GM23338 (cell line): ENCODE data around the gene MPST. TPM values are rescaled to one million over a fixed set of nuclear protein-coding genes. Genes with fewer than 3 reads are reported as not detected.

ENCODE experiments used
- ATAC-seq: fragments of 200-7000 bp; cut with Tn5 transposase; 3 replicates; pipeline ENCODE4 v1.9.1; 2020
- DNase-seq: peaks from one replicate; pipeline ENCODE4 v3.0.0-alpha.2; 2015; ENCODE audit warnings: low spot score
- H2AFZ ChIP-seq: fragments of 200-600 bp; sonication (generic); 2 replicates; pipeline ENCODE4 v1.8.0; 2016; ENCODE audit warnings: antibody characterized with exemption, mild to moderate bottlenecking, moderate library complexity
- H3F3A ChIP-seq: fragments of 200-600 bp; sonication (generic); replicated peaks from 2 replicates; pipeline ENCODE4 v1.8.0; 2017; ENCODE audit warnings: antibody characterized with exemption, mixed run types, low read depth
- H3K27ac ChIP-seq: fragments of 200-600 bp; sonication (generic); 2 replicates; pipeline ENCODE4 v1.6.1; 2016; ENCODE audit warnings: low read depth
- H3K27me3 ChIP-seq: fragments of 200-600 bp; sonication (generic); 2 replicates; pipeline ENCODE4 v1.8.0; 2016; ENCODE audit warnings: mild to moderate bottlenecking, mixed run types, moderate library complexity; ENCODE audit not compliant: insufficient read depth
- H3K36me3 ChIP-seq: fragments of 200-600 bp; sonication (generic); 2 replicates; pipeline ENCODE4 v1.8.0; 2016; ENCODE audit warnings: mild to moderate bottlenecking; ENCODE audit not compliant: insufficient read depth
- H3K4me1 ChIP-seq: fragments of 200-600 bp; sonication (generic); 2 replicates; pipeline ENCODE4 v1.8.0; 2016; ENCODE audit warnings: mild to moderate bottlenecking, moderate library complexity; ENCODE audit not compliant: insufficient read depth
- H3K4me2 ChIP-seq: fragments of 200-600 bp; sonication (generic); 2 replicates; pipeline ENCODE4 v1.7.1; 2017; ENCODE audit warnings: mixed run types
- H3K4me3 ChIP-seq: fragments of 200-600 bp; sonication (generic); 2 replicates; pipeline ENCODE4 v1.6.1; 2016; ENCODE audit warnings: mixed run types
- H3K79me2 ChIP-seq: fragments of 200-600 bp; sonication (generic); replicated peaks from 2 replicates; pipeline ENCODE4 v1.8.0; 2017; ENCODE audit warnings: mild to moderate bottlenecking; ENCODE audit not compliant: insufficient read depth
- H3K9me2 ChIP-seq: fragments of 200-600 bp; sonication (generic); 2 replicates; pipeline ENCODE4 v1.8.0; 2017; ENCODE audit not compliant: insufficient read depth
- H4K20me1 ChIP-seq: fragments of 200-600 bp; sonication (generic); replicated peaks from 2 replicates; pipeline ENCODE4 v1.8.0; 2017; ENCODE audit warnings: mild to moderate bottlenecking; ENCODE audit not compliant: insufficient read depth
- H3K27ac Mint-ChIP-seq: 2 replicates; pipeline ENCODE4 v1.8.0; 2020; ENCODE audit warnings: inconsistent platforms, mild to moderate bottlenecking, moderate library complexity, mixed read lengths
- H3K27me3 Mint-ChIP-seq: 3 replicates; pipeline ENCODE4 v1.8.0; 2022; ENCODE audit warnings: low read depth, mild to moderate bottlenecking, moderate library complexity, mixed read lengths, inconsistent platforms; ENCODE audit not compliant: insufficient read depth, poor library complexity
- H3K36me3 Mint-ChIP-seq: 3 replicates; pipeline ENCODE4 v1.8.0; 2021; ENCODE audit warnings: low read depth, mild to moderate bottlenecking, inconsistent platforms, moderate library complexity, mixed read lengths
- H3K4me1 Mint-ChIP-seq: 3 replicates; pipeline ENCODE4 v1.8.0; 2020; ENCODE audit warnings: mild to moderate bottlenecking, inconsistent platforms, mixed read lengths
- H3K4me3 Mint-ChIP-seq: 3 replicates; pipeline ENCODE4 v1.8.0; 2021; ENCODE audit warnings: moderate library complexity, mild to moderate bottlenecking, inconsistent platforms, mixed read lengths
- H3K9me3 Mint-ChIP-seq: 3 replicates; pipeline ENCODE4 v1.8.0; 2020; ENCODE audit warnings: moderate library complexity, mild to moderate bottlenecking, inconsistent platforms, mixed read lengths
- EZH2 ChIP-seq: fragments of 200-600 bp; sonication (generic); IDR thresholded peaks from one replicate; pipeline ENCODE4 v1.8.0; 2017; ENCODE audit warnings: antibody characterized with exemption, mild to moderate bottlenecking, low read depth; ENCODE audit not compliant: unreplicated experiment
- EZH2phosphoT487 ChIP-seq: fragments of 200-600 bp; sonication (generic); IDR thresholded peaks from one replicate; pipeline ENCODE4 v1.8.1; 2018; ENCODE audit warnings: antibody characterized with exemption; ENCODE audit not compliant: unreplicated experiment
- NANOG ChIP-seq: IDR thresholded peaks from 2 replicates; pipeline ENCODE4 v1.6.1; 2016; ENCODE audit warnings: antibody characterized with exemption, borderline replicate concordance
- REST ChIP-seq: IDR thresholded peaks from one replicate; pipeline ENCODE4 v1.6.1; 2018; ENCODE audit warnings: antibody characterized with exemption; ENCODE audit not compliant: unreplicated experiment
- STAT1 ChIP-seq: IDR thresholded peaks from one replicate; pipeline ENCODE4 v1.6.1; 2016; ENCODE audit warnings: antibody characterized with exemption; ENCODE audit not compliant: unreplicated experiment
- ZNF114 ChIP-seq: fragments of 250-450 bp; sonication (Bioruptor Pico); IDR thresholded peaks from 2 replicates; pipeline ENCODE4 v1.5.0; 2020; ENCODE audit warnings: mild to moderate bottlenecking, moderate library complexity
- ZNF331 ChIP-seq: fragments of 250-450 bp; sonication (Bioruptor Pico); IDR thresholded peaks from 2 replicates; pipeline ENCODE4 v1.5.0; 2020; ENCODE audit warnings: low read depth, mild to moderate bottlenecking, moderate library complexity
- polyA plus RNA-seq: library from polyadenylated mRNA; unstranded; fragments of >200 nt; fragmentation: Nextera tagmentation; extraction: Ambion mirVana; gene quantifications from 2 replicates; pipeline ENCODE4 v1.2.1, GENCODE V29; 2016
- total RNA-seq: library from RNA; depleted of rRNA; stranded (reverse); fragments of >200 nt; shearing (Covaris generic); gene quantifications from 2 replicates; pipeline ENCODE4 v1.2.3, GENCODE V29; 2014
- TF ChIP-seq, protein P1 (sequence below): IDR thresholded peaks from 2 replicates; pipeline ENCODE4 v1.6.1; 2016; ENCODE audit warnings: antibody characterized with exemption

The MPST gene
- total and polyA plus RNA-seq, 2 experiments from 2014 or later: 86.2 to 158 TPM

DNA sequence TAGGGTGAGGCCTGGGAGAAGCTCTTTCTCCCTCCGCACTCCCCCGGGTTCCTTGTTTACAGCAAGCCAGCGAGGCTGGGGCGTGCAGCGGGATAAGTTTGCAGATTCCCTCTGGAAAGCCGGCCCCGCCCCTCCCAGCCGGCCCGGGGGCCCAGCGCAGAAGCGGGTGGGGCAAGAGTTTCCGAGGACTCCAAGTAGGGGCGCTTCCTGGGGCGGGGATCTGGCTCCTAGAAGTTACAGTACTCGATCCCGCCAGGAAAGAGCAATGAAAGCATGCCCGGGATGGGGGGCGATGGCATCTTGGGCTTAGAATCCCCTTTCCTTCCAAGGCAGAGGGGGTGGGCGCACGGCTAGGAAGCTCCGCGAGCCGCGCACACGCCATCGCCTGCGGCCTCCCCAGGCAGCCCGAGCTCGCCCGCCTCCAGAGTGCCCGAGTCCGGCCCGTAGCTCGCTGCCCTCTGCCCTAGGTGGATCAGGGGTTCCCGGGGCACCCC is 680 bp upstream of the MPST start:
- no peaks in the 10 kb centered on the region for H3K9me2 ChIP-seq
- H3K4me1 Mint-ChIP-seq: peaks cover 20% of the 10 kb centered on the region; the same call in 2 of the 3 replicates
- peak overlapping the region; percentile 88 for H3K4me2 ChIP-seq
- H3K27ac ChIP-seq: peak overlapping the region; percentile 55; the same call in 1 of the 2 replicates
- no peaks in the 10 kb centered on the region for H3F3A ChIP-seq
- H3K27me3 Mint-ChIP-seq: peaks cover 10% of the 10 kb centered on the region
- DNase-seq (peak; percentile 70), ATAC-seq (peak; percentile 53)
- no peaks in the 10 kb centered on the region for H3K36me3 ChIP-seq
- H3K9me3 Mint-ChIP-seq: no peaks in the 10 kb centered on the region
- H3K4me3 ChIP-seq: peak overlapping the region; percentile 75
- peaks cover 16% of the 10 kb centered on the region; the same call in 1 of the 2 replicates for H3K4me1 ChIP-seq
- 0 out of 2 replicates have a peak overlapping the region, but pooled peaks have one; percentile 38 for H2AFZ ChIP-seq
- no peak overlapping the region for H3K27ac Mint-ChIP-seq
- peak overlapping the region; percentile 88 for H3K4me3 Mint-ChIP-seq
- peaks cover 35% of the 10 kb centered on the region for H3K79me2 ChIP-seq
- no peak for TF ChIP-seq REST
- TF ChIP-seq NANOG: no peak
- TF ChIP-seq EZH2: no peak
- TF ChIP-seq STAT1: no peak
- TF ChIP-seq, protein P1, sequence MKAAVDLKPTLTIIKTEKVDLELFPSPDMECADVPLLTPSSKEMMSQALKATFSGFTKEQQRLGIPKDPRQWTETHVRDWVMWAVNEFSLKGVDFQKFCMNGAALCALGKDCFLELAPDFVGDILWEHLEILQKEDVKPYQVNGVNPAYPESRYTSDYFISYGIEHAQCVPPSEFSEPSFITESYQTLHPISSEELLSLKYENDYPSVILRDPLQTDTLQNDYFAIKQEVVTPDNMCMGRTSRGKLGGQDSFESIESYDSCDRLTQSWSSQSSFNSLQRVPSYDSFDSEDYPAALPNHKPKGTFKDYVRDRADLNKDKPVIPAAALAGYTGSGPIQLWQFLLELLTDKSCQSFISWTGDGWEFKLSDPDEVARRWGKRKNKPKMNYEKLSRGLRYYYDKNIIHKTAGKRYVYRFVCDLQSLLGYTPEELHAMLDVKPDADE: no peak
- H3K36me3 Mint-ChIP-seq: peaks cover 17% of the 10 kb centered on the region
- no peaks in the 10 kb centered on the region for H3K27me3 ChIP-seq
- no peaks in the 10 kb centered on the region; the same call in 1 of the 2 replicates for H4K20me1 ChIP-seq

DNA sequence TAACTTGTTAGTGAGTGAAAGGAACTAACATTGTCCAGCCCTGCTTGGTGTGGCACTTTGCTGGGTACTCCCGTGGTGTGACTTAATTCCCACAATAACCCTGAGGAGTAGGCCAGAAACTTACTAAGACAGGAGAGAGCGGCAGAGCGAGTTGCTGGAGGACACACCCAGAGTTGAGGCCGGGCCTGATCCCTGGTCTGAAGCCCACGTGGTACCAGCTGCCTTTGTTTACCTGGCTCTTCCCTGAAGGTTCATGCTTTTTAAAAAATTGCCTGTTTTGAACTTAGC is 594 bp downstream of the MPST start:
- H3K27ac ChIP-seq: no peak overlapping the region
- no peaks in the 10 kb centered on the region; the same call in 1 of the 2 replicates for H4K20me1 ChIP-seq
- Mint-ChIP-seq H3K27ac (peak overlapping the region; percentile 92; the same call in 1 of the 2 replicates), H3K27me3 (peaks cover 10% of the 10 kb centered on the region), H3K9me3 (no peaks in the 10 kb centered on the region), H3K4me1 (peaks cover 18% of the 10 kb centered on the region; the same call in 2 of the 3 replicates), H3K36me3 (peaks cover 23% of the 10 kb centered on the region), H3K4me3 (peak overlapping the region; percentile 93)
- H3F3A ChIP-seq: no peaks in the 10 kb centered on the region
- ATAC-seq (no peak), DNase-seq (no peak)
- H3K36me3 ChIP-seq: no peaks in the 10 kb centered on the region
- H2AFZ ChIP-seq: peak overlapping the region; percentile 87
- no peaks in the 10 kb centered on the region for H3K27me3 ChIP-seq
- peak overlapping the region; percentile 75 for H3K4me3 ChIP-seq
- peaks cover 14% of the 10 kb centered on the region; the same call in 1 of the 2 replicates for H3K4me1 ChIP-seq
- peaks cover 39% of the 10 kb centered on the region for H3K79me2 ChIP-seq
- no peaks in the 10 kb centered on the region for H3K9me2 ChIP-seq
- peak overlapping the region; percentile 85 for H3K4me2 ChIP-seq
- TF ChIP-seq, protein P1: no peak
- no peak for TF ChIP-seq ZNF114 (CRISPR knock-in tag)
- no peak for TF ChIP-seq EZH2
- TF ChIP-seq ZNF331 (CRISPR knock-in tag): no peak
- TF ChIP-seq REST: no peak
- no peak for TF ChIP-seq STAT1
- no peak for TF ChIP-seq EZH2phosphoT487
